Neural cell (in vitro differentiated cells): ENCODE data around the gene CCDC88C. TPM values are rescaled to one million over a fixed set of nuclear protein-coding genes. Genes with fewer than 3 reads are reported as not detected.

Experiments used
- H2AFZ ChIP-seq: fragments of 200-600, 300-800 bp; sonication (generic), shearing (Covaris generic); 2 replicates; pipeline ENCODE4 v1.6.0; 2014; ENCODE audit warnings: low read depth, mild to moderate bottlenecking, antibody characterized with exemption, low read length, moderate library complexity
- H3F3A ChIP-seq: fragments of 200-600 bp; shearing (Covaris generic); 2 replicates; pipeline ENCODE4 v1.6.1; 2016; ENCODE audit warnings: mild to moderate bottlenecking, moderate library complexity, mixed read lengths, antibody characterized with exemption, low read length; ENCODE audit not compliant: insufficient read depth, poor library complexity, severe bottlenecking
- H3K27ac ChIP-seq: fragments of 200-600, 300-800 bp; sonication (generic), shearing (Covaris generic); 2 replicates; pipeline ENCODE4 v1.5.1; 2014; ENCODE audit warnings: mild to moderate bottlenecking, low read length, moderate library complexity
- H3K27me3 ChIP-seq: fragments of 300-800, 200-600 bp; sonication (generic), shearing (Covaris generic); 2 replicates; pipeline ENCODE4 v1.6.0; 2014; ENCODE audit warnings: mild to moderate bottlenecking, low read depth, low read length, moderate library complexity; ENCODE audit not compliant: insufficient read depth
- H3K36me3 ChIP-seq: fragments of 300-800, 200-600 bp; sonication (generic), shearing (Covaris generic); 2 replicates; pipeline ENCODE4 v1.5.1; 2014; ENCODE audit warnings: mild to moderate bottlenecking, antibody characterized with exemption, low read length, moderate library complexity; ENCODE audit not compliant: insufficient read depth
- H3K4me2 ChIP-seq: fragments of 300-800, 200-600 bp; sonication (generic), shearing (Covaris generic); 2 replicates; pipeline ENCODE4 v1.6.0; 2014; ENCODE audit warnings: mild to moderate bottlenecking, low read length
- H3K4me3 ChIP-seq: fragments of 300-800, 200-600 bp; sonication (generic), shearing (Covaris generic); 2 replicates; pipeline ENCODE4 v1.5.1; 2014; ENCODE audit warnings: mild to moderate bottlenecking, low read length, moderate library complexity
- H3K79me2 ChIP-seq: fragments of 200-600 bp; shearing (Covaris generic); replicated peaks from 2 replicates; pipeline ENCODE4 v1.6.0; 2014; ENCODE audit warnings: mild to moderate bottlenecking, low read length, moderate library complexity; ENCODE audit not compliant: insufficient read depth
- H3K9ac ChIP-seq: fragments of 300-800, 200-600 bp; sonication (generic), shearing (Covaris generic); 2 replicates; pipeline ENCODE4 v1.6.1; 2016; ENCODE audit warnings: mild to moderate bottlenecking, low read length, mixed read lengths
- H3K9me2 ChIP-seq: fragments of 200-600 bp; shearing (Covaris generic); 2 replicates; pipeline ENCODE4 v1.6.1; 2016; ENCODE audit warnings: mild to moderate bottlenecking, low read length, mixed read lengths; ENCODE audit not compliant: insufficient read depth
- H3K9me3 ChIP-seq: fragments of 200-600, 300-800 bp; sonication (generic), shearing (Covaris generic); 2 replicates; pipeline ENCODE4 v1.6.1; 2016; ENCODE audit warnings: mild to moderate bottlenecking, mixed run types, low read length, moderate library complexity, mixed read lengths
- H4K20me1 ChIP-seq: fragments of 200-600 bp; shearing (Covaris generic); 2 replicates; pipeline ENCODE4 v1.6.1; 2016; ENCODE audit warnings: mild to moderate bottlenecking, mixed run types; ENCODE audit not compliant: insufficient read depth
- CTCF ChIP-seq: fragments of 450-650 bp; IDR thresholded peaks from 2 replicates; pipeline ENCODE4 v1.5.1; 2014; ENCODE audit warnings: antibody characterized with exemption, mild to moderate bottlenecking, moderate library complexity; ENCODE audit not compliant: poor library complexity, severe bottlenecking
- EP300 ChIP-seq: fragments of 450-650 bp; conservative IDR thresholded peaks from 2 replicates; pipeline ENCODE4 v1.6.1; 2014; ENCODE audit warnings: antibody characterized with exemption, mild to moderate bottlenecking, moderate library complexity; ENCODE audit not compliant: poor library complexity, severe bottlenecking
- EZH2 ChIP-seq: fragments of 200-600, 300-800 bp; shearing (Covaris generic), sonication (generic); IDR thresholded peaks from 2 replicates; pipeline ENCODE4 v1.6.1; 2014; ENCODE audit warnings: antibody characterized with exemption, low read length, borderline replicate concordance, mild to moderate bottlenecking; ENCODE audit not compliant: insufficient read depth, poor library complexity, severe bottlenecking
- MXI1 ChIP-seq: fragments of 450-650 bp; conservative IDR thresholded peaks from 2 replicates; pipeline ENCODE4 v1.6.1; 2014; ENCODE audit warnings: antibody characterized with exemption, mild to moderate bottlenecking; ENCODE audit not compliant: poor library complexity, severe bottlenecking
- POLR2AphosphoS5 ChIP-seq: IDR thresholded peaks from 2 replicates; pipeline ENCODE4 v1.6.1; 2012
- RAD21 ChIP-seq: fragments of 450-650 bp; conservative IDR thresholded peaks from 2 replicates; pipeline ENCODE4 v1.6.1; 2014; ENCODE audit warnings: antibody characterized with exemption, mild to moderate bottlenecking, moderate library complexity
- REST ChIP-seq: IDR thresholded peaks from 2 replicates; pipeline ENCODE4 v1.6.1; 2012; ENCODE audit warnings: borderline replicate concordance
- SMC3 ChIP-seq: fragments of 450-650 bp; conservative IDR thresholded peaks from 2 replicates; pipeline ENCODE4 v1.6.1; 2014; ENCODE audit warnings: antibody characterized with exemption, mild to moderate bottlenecking, moderate library complexity; ENCODE audit not compliant: poor library complexity
- TAF1 ChIP-seq: IDR thresholded peaks from 2 replicates; pipeline ENCODE4 v1.6.1; 2012; ENCODE audit warnings: low read depth
- polyA plus RNA-seq: library from polyadenylated mRNA; depleted of rRNA; stranded (reverse); fragments of >200 nt; gene quantifications from 2 replicates; pipeline ENCODE4 v1.2.3, GENCODE V29; 2014

The CCDC88C gene
- polyA plus RNA-seq, 1 donor from 2014 or later, result 20.1 TPM

- Histone ChIP-seq H3K27ac (no peak overlapping the region), H2AFZ (no peak overlapping the region), H3K9me3 (no peaks in the 10 kb centered on the region), H3K9me2 (no peaks in the 10 kb centered on the region), H3K27me3 (no peaks in the 10 kb centered on the region), H3K4me3 (no peak overlapping the region), H3K36me3 (no peaks in the 10 kb centered on the region), H3K79me2 (no peaks in the 10 kb centered on the region), H3K9ac (no peak overlapping the region), H3F3A (no peaks in the 10 kb centered on the region), H4K20me1 (no peaks in the 10 kb centered on the region), H3K4me2 (no peak overlapping the region)
- TF ChIP-seq MXI1, result no peak
- TF ChIP-seq RAD21, result no peak
- TF ChIP-seq TAF1, result no peak
- no peak for TF ChIP-seq CTCF
- no peak for TF ChIP-seq SMC3
- no peak for TF ChIP-seq POLR2AphosphoS5
- TF ChIP-seq REST, result no peak
- no peak for TF ChIP-seq EZH2
- no peak for TF ChIP-seq EP300
These were observed 79.8 kb downstream of the CCDC88C start for GRCh38 chr14:91337699-91338335.

- H3K9me3 ChIP-seq, result no peaks in the 10 kb centered on the region
- no peak overlapping the region for H3K4me3 ChIP-seq
- H3K9ac ChIP-seq, result no peak overlapping the region
- no peaks in the 10 kb centered on the region for H3K27me3 ChIP-seq
- no peak overlapping the region for H3K27ac ChIP-seq
- H3F3A ChIP-seq, result no peaks in the 10 kb centered on the region
- H3K36me3 ChIP-seq, result no peaks in the 10 kb centered on the region
- TF ChIP-seq EP300, result no peak
- H3K79me2 ChIP-seq, result no peaks in the 10 kb centered on the region
- H2AFZ ChIP-seq, result no peak overlapping the region
- H3K9me2 ChIP-seq, result no peaks in the 10 kb centered on the region
- H4K20me1 ChIP-seq, result no peaks in the 10 kb centered on the region
- H3K4me2 ChIP-seq, result no peak overlapping the region
These were observed 81.5 kb downstream of the CCDC88C start for GRCh38 chr14:91336093-91336450.
